BE2C (cell line): ENCODE data around the gene LSMEM2.

Source experiments
- DNase-seq: peaks from one replicate; pipeline ENCODE4 v3.0.0-alpha.2; 2020
- H3K27me3 ChIP-seq: fragments of 250-450 bp; sonication (Bioruptor Pico); 2 replicates; pipeline ENCODE4 v1.5.1; 2020; ENCODE audit warnings: mild to moderate bottlenecking
- H3K36me3 ChIP-seq: fragments of 250-450 bp; sonication (Bioruptor Pico); 2 replicates; pipeline ENCODE4 v1.5.1; 2020; ENCODE audit warnings: mild to moderate bottlenecking
- H3K4me1 ChIP-seq: fragments of 250-450 bp; sonication (Bioruptor Pico); 2 replicates; pipeline ENCODE4 v1.5.1; 2020
- H3K4me3 ChIP-seq: 2 replicates; pipeline ENCODE4 v1.5.1; 2011; ENCODE audit warnings: low read depth, low read length
- H3K9me3 ChIP-seq: fragments of 250-450 bp; sonication (Bioruptor Pico); 2 replicates; pipeline ENCODE4 v1.5.1; 2020
- TF ChIP-seq, protein P1 (sequence below): IDR thresholded peaks from 2 replicates; pipeline ENCODE4 v1.5.1; 2012; ENCODE audit warnings: mild to moderate bottlenecking, low read depth, low read length

The LSMEM2 gene

GRCh38 chr3:50233176-50233575 lies 45.7 kb upstream of the LSMEM2 start:
- no peak for DNase-seq
- Histone ChIP-seq H3K27me3 (no peaks in the 10 kb centered on the region), H3K9me3 (no peaks in the 10 kb centered on the region), H3K4me3 (no peak overlapping the region), H3K4me1 (no peaks in the 10 kb centered on the region), H3K36me3 (no peaks in the 10 kb centered on the region)
- TF ChIP-seq, protein P1, sequence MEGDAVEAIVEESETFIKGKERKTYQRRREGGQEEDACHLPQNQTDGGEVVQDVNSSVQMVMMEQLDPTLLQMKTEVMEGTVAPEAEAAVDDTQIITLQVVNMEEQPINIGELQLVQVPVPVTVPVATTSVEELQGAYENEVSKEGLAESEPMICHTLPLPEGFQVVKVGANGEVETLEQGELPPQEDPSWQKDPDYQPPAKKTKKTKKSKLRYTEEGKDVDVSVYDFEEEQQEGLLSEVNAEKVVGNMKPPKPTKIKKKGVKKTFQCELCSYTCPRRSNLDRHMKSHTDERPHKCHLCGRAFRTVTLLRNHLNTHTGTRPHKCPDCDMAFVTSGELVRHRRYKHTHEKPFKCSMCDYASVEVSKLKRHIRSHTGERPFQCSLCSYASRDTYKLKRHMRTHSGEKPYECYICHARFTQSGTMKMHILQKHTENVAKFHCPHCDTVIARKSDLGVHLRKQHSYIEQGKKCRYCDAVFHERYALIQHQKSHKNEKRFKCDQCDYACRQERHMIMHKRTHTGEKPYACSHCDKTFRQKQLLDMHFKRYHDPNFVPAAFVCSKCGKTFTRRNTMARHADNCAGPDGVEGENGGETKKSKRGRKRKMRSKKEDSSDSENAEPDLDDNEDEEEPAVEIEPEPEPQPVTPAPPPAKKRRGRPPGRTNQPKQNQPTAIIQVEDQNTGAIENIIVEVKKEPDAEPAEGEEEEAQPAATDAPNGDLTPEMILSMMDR: no peak

GRCh38 chr3:50235716-50236483 lies 43.0 kb upstream of the LSMEM2 start, which contains the start of gene GNAI2:
Gene GNAI2 (plus strand): TSS chr3:50236204. CDS start chr3:50236336, 132 bp downstream.
- Histone ChIP-seq H3K4me3 (peak within 1 kb of the TSS; percentile 66), H3K36me3 (no peaks in the 10 kb centered on the region), H3K4me1 (no peaks in the 10 kb centered on the region), H3K27me3 (no peaks in the 10 kb centered on the region), H3K9me3 (no peaks in the 10 kb centered on the region)
- DNase-seq: peak; percentile 95
- TF ChIP-seq, protein P1: no peak

- Histone ChIP-seq H3K4me1 (no peaks in the 10 kb centered on the region), H3K27me3 (no peaks in the 10 kb centered on the region), H3K9me3 (no peaks in the 10 kb centered on the region), H3K36me3 (no peaks in the 10 kb centered on the region), H3K4me3 (peak overlapping the region; percentile 66)
- DNase-seq: no peak
- TF ChIP-seq, protein P1: no peak
Measured at GRCh38 chr3:50236484-50237132, 42.3 kb upstream of the LSMEM2 start.

DNA sequence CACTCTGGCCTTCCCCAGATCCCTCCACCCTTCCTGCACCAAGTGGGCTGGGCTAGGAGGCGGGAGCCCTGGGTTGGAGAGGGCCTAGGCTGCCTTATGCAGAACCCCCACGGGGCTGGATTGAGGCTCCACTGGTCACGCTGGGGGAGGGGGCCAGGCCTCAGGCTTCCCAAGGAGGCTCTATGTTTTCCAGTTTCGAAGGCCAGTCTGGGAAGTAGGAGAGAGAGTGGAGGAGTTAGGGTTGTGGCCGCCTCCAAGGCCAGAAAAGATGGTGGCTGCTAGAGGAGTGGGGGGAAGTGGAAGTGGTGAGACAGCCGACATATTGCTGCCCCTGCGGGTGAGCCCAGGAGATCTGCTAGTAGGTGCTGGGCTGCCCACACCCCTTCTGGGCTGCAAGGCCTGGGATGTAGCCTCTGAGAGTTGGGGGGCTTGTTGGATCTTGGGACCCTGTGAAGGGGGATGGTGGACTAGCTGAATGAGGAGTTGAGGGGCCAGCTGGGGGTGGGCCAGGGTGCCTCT lies 41.7 kb upstream of the LSMEM2 start:
- Histone ChIP-seq H3K9me3 (no peaks in the 10 kb centered on the region), H3K4me3 (peak overlapping the region; percentile 66), H3K4me1 (no peaks in the 10 kb centered on the region), H3K27me3 (no peaks in the 10 kb centered on the region), H3K36me3 (no peaks in the 10 kb centered on the region)
- DNase-seq: no peak
- TF ChIP-seq, protein P1: no peak

DNA sequence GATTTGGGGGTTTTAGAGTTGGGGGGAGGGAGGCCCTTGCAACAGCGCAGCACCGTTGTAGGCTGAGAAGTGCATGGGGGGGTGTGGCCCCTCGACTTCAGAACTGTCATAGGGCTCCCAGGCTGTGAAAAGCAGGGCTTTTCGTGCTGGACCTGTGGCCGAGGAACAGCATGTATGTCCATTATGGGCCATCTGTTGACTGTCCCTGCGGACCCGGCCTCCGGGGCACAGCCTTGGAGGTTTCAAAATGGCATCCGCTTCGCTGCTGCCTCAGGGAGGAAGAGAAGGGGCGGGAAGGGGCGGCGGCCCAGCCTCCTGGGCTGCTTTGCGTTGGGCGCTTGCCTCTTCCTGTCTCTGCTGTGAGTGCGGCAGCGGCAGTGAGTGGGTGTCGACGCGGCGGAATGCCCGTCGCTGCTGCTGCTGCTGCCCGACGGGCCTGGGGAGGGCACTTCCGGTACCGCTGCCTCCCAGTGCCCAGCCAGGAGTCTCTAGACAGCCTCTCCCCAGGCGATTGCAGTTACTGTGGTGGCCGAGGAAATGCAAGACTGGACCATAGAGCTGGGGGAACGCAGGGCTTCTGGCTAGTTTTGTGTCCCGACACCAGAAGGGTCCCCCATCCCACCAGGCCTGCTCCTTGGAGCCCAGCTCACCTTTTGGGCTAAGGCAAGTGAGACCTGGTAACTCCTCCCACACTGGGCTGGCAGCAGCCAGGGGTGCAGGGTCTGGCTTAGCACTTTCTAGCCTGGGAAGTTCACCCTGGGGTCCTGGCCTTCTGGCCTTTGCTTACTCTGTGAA lies 40.9 kb upstream of the LSMEM2 start:
- Histone ChIP-seq H3K4me3 (peak overlapping the region; percentile 66), H3K27me3 (no peaks in the 10 kb centered on the region), H3K4me1 (no peaks in the 10 kb centered on the region), H3K9me3 (no peaks in the 10 kb centered on the region), H3K36me3 (no peaks in the 10 kb centered on the region)
- TF ChIP-seq, protein P1: no peak
- peak; percentile 71 for DNase-seq
